Measurements from ENCODE around the gene SLCO2B1.

The SLCO2B1 gene

GRCh38 chr11:75223954-75224643 is 73.2 kb downstream of the SLCO2B1 start:
- no peak for DNase-seq (ENCODE audit: low spot score)

- no peak for DNase-seq (ENCODE audit: low spot score)
Observed at GRCh38 chr11:75225794-75226193, 74.9 kb downstream of the SLCO2B1 start.

DNA sequence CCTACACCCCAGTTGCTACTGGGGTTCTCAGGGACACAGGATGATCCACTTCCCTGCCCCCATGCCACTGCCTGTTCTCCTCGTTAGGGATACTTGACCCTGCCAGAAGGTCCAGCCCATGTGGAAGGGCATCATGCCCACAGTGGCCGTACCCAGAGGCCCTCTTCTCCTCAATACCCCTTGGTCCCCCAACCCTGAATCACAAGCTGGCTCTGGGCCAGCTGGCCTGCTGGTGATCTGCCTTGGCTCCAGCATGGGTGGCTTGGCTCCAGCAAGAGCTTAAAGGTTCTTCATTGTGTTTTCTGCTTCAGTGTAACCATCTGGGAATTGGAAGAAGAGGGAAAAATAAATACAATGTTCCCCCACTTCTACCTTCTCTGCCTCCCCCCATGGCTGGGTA is 78.6 kb downstream of the SLCO2B1 start:
- no peak for DNase-seq (ENCODE audit: low spot score)

- no peak for DNase-seq (ENCODE audit: low spot score)
Observed at GRCh38 chr11:75230621-75231020, 79.7 kb downstream of the SLCO2B1 start.

GRCh38 chr11:75233754-75234172 is 82.9 kb downstream of the SLCO2B1 start:
- no peak for DNase-seq (ENCODE audit: low spot score)

DNA sequence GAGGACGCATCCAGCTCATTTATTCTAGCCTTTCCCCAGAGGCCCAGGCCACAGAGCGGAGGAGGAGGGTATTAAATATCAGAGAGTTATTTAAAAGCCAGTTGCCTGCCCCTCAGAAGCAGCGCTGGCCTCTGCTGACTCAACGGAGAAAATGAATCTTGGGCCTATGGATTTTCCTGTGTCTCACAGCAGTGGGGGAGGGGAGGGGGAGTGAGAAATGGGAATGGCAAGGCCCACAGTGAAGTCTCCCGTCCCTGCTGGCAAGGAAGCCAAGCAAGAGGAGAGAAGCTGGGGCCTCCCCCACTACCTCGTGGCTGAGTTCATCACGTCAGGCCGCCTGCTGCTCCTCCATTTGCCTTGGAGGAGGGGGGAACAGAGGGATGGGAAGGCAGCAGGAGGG is 85.2 kb downstream of the SLCO2B1 start:
- no peak for DNase-seq (ENCODE audit: low spot score)

DNA sequence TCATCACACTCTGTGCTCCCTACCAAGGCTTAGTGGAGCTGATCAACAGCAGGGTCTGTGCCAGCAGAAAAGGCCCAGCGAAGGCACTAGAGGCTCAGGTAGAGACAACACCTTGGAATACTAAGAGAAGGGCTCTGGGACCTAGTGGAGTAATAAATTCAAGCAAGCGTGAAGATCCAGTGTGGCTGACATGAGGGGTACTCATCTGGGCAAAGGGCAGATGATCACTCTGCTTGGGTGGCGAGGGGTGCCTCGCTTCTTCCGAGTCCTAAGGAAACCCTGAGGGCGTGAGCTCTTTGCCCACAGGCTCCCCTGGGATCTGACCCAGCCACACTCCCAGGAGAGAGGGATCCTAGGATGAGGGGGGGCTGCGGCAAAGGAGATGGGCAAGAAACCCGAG is 86.1 kb downstream of the SLCO2B1 start:
- DNase-seq (ENCODE audit: low spot score): no peak

- DNase-seq (ENCODE audit: low spot score): no peak
Observed at GRCh38 chr11:75238595-75239440, 87.9 kb downstream of the SLCO2B1 start.

DNA sequence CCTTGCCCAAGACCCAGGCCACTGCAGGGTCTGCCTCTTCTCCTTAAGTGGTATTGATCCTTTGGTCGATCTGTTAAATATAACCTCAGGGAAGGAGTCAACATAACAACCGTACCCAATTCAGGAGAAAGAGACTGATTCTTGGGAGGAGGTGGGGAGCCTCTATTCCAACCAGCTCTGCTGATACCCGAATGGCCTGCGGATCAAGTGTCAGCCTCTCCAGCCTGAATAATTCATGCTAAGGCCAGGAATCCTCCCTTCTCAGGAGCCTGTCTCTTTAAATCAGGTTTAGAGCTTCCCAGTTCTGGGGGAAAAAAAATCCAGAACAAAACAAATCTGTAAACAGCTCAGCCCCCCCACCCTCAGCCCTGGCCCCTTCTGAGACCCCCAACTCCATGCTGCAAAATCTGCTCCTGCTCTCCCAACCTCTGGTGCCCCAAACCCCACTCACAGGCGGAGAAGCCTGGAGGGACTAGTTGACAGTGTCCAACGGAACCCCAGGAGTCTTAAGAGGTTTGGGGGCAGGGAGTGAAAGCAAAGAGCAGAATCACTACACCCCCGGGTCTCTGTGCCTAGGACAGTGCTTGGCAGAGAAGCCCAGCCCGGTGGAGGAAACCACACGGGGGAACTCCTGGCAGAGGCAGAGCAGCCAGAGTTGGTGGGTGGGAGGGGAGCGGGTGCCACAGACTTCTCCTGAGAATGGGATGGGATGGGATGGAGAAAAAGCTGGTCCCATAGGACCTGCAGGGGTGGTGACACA is 88.8 kb downstream of the SLCO2B1 start:
- DNase-seq (ENCODE audit: low spot score): no peak

DNA sequence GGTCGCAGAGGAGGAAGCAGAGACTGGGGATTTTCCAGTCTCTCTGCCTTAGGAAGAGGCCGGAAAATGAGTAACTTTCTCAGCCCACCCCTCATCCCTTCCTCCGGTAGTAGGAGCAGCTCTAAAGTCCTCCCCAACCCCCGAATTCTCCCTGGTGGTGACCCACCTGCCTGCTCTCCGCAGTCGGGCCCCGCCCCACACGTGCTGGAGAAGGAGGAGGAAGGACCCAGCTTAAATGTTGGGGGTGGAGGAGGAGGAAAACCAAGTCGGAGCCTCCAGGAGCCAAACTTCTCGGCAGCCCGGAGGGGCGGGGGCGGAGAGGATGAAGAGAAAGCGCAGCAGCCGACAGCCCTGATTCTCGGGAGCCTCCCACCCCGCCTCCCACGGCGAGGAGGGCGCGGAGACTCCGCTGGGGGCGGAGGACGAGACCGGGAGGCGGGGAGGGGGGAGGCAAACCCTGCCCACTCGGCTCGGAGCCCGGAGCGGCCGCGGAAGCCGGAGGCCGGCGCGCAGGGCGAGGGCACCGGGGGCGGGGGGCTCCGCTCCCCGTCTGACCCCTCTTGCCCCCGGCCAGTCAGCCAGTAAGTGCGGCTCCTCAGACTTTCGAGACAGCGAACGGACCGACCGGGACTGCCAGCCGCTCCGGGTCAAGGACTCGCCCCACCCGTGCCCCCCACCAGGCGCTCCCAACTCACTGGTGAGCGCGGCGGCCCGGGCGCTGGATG is 89.6 kb downstream of the SLCO2B1 start, which contains the start of gene TPBGL:
TSS of gene TPBGL (plus strand) at position 464 of the 725 bp plus-strand sequence. CDS start 276 bp downstream, outside the sequence.
- no peak for DNase-seq (ENCODE audit: low spot score)

- peak; percentile 63 for DNase-seq (ENCODE audit: low spot score)
Observed at GRCh38 chr11:75241036-75241905, 90.4 kb downstream of the SLCO2B1 start.

- no peak for DNase-seq (ENCODE audit: low spot score)
Observed at GRCh38 chr11:75241906-75242644, 91.2 kb downstream of the SLCO2B1 start.

DNA sequence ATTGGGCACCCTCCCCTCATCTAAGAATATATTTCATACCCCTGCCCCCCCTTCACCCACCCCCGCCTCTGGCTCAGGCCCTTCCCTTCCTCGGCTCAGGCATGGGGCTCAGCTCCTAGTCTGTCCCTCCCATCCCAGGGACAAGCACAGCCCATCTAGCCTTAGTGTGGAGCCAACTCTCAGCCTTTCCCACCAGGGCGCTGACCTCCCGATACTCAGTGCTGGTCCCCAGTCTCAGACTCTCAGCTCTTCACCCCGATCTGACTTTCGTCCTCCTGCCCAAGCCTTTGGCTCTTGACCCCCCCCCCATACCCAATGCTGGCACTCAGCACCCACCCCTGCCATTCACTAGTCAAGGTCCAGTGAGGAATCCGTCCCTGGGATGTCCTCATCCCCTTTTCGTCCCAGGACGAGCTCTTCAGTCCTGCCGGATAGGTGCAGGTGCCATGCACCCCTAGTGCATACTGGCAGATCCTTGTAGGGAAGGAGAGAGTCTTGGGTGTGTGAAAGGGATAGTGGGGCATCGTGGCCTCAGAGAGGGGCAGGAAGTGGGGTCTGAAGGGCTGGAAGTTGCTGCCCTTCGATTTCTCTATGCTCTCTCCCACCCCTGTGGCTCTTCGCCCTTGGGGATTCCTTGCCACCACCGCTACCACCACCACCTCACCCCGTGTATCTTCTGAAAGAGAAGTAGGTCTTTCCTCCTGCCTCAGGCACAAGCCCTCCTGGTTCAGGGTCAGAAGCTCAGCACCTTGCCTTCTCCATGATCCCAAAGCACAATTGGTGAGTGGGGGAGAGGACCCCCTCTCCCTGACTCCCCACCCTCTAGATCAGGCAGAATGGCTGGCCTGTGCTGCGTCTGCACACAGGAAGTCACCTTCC is 92.1 kb downstream of the SLCO2B1 start:
- DNase-seq (ENCODE audit: low spot score): no peak

- DNase-seq (ENCODE audit: low spot score): no peak
Observed at GRCh38 chr11:75244052-75244814, 93.3 kb downstream of the SLCO2B1 start.

DNA sequence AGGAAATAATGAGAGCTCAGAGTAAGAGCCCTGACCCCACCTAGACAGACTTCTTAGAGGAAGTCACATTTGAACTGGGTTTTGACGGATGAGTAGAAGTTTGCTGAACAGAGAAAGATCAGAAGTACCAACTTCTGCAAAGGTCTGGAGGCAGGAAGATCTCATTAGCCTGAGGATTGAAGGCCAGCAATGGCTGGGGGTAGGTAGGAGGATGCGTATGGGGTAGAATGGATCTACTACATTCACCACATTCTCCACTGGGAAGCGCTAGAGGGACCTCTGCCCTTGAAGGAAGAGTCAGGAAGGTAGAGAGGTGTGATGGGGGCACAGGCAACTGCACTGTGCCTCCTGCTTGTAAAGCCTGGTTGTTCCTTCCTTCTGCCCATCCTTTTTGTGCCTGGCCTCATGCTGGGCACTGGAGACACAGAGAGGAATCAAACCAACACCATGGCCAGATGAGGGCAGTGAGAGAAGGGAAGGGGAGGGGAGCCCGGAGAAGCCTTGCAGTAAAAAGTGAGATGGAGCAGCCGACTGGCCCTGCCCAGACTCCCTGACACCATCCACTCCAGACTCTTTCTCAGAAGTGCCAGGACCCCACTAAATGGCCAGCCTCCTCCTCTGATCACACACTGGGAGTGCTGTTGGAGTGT is 94.6 kb downstream of the SLCO2B1 start:
- no peak for DNase-seq (ENCODE audit: low spot score)

DNA sequence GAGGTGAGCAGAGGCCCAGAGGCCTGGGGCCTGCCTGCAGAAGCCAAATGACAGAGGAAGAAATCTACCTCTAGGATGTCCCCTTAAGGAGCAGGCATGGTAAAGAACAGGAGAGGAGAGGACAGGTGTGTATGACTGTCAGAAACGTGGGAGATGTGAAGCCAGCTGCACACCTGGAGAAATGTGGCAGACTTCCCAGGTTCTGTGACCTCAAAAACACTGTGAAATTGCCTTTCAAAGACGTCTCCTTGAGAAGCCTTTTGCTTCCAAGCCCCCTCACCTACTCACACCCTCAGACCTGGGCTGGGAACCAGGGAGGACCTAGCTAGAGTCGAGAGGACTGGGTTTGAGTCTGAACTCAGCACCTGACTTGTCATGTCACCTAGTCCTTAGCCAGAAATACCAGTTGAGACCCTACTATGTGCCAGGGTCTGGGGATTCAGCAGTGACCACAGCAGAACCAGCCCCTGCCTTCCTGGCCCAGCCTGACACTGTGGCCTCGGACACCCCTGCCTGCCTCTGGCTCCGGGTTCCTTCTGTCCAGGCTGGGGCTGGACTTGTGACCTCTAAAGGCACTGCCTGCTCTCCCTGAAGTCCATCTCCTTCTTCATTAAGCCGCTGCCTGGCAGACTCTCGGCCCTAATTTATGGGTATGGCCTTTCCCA is 95.2 kb downstream of the SLCO2B1 start:
- DNase-seq (ENCODE audit: low spot score): no peak

DNA sequence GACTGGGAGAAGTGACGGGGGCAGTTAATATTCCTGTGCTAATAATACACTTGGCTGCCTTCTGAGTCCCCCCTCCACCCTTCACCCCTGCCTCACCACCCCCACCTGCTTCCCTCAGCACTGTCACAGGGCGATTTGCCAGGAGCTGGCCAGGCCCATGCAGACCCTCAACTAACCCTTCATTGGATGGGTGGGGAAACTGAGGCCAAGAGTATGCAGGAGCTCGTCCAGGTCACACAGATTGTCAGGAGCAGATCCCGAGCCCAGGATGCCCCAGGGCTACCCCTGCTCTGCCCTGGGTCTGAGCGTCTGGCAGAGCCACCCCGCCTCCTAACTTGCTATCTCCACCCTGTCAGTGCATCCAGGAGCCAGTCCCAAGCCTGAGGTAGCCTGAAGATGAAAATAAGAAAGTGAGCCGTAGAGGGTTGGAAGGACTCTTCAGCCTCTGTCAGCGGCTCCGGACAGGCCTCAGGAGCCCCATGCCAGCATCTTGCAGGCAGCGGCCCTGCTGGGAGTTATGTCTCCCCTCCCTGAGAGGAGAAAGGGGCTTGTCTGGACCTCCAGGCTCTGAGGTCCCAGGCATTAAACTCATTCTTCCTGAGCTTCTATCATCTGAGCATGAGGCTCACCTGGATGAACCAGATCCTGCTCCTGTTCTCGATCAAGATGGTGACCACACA is 95.9 kb downstream of the SLCO2B1 start:
- no peak for DNase-seq (ENCODE audit: low spot score)
